GM21367 (cell line): ENCODE measurements around the gene NEK11.

Source experiments
- ATAC-seq: cut with Tn5 transposase; IDR thresholded peaks from one replicate; pipeline ENCODE4 v1.9.1; 2021; ENCODE audit not compliant: unreplicated experiment

The NEK11 gene

DNA sequence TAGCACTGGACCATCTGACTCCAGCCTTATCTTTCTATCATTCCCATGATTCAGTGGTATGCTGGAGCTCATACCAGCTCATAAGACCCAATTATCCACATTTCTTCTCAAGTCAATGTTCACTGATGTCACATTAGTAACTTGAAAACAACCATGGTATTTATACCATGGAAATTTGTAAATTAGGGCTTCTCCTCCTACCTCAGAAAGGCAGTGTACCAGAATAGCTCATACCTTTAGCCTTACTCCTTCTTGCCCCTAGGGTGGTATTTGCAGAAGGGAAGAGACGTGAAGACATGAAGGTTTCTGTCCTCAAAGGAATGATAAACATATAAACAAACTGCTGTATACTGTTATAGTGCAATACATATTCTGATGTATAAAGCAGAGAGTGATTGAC is 114.2 kb downstream of the NEK11 start:
- ATAC-seq: no peak

DNA sequence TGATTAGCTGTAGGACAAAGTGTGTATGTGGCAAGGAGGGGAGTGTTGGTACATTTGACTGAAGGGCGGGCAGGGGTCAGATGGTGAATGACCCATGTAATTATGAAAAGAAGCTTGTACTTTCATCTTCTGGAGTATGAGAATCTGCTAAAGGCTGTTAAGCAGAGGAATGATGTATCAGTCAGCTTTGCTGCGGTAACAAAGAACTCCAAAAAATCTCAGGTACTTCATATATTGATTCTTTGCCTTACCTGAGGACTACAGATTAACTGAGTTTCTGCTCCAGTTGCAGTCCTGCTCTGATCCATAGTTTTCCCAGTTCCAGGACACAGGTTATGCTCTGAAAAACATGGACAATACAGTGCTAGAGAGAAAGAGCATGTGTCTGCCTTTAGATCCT is 115.1 kb downstream of the NEK11 start:
- ATAC-seq: no peak

DNA sequence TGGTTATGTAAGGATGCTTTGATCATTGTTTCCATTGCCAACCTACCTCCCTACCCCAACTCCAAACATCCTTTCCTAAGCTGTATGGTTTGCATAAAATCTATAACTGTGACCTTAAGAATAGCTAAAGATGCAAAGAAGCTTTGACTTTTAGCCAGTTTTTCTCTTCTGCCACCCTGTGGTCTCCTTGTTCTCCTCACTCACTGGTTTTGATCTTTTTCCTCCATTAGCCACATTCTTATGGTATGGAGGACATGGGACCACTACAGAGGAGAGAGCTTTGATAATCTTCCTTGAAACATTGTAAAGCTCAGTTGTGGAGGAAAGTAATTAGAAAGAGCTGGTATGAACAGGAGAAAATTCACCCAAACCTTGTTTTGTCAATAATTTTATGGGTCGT is 115.9 kb downstream of the NEK11 start:
- ATAC-seq: no peak

DNA sequence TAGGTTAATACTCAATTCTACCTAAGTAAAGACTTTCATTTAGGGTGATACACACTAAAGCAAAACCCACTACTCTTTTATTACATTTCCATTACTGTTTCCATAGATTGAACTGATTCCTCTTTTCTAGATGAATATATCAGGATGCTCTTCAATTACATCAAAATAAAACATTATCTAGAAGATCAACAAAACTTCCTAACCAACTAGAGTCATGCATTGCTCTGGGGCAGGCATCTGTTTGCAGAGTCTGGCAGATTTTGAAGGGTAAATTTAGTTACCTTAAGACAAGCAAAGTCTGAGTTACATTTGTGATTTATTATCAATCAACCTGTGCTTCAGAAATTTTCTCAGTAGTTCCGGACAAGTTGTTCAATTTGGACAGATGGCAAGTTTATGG is 117.1 kb downstream of the NEK11 start:
- ATAC-seq: no peak

DNA sequence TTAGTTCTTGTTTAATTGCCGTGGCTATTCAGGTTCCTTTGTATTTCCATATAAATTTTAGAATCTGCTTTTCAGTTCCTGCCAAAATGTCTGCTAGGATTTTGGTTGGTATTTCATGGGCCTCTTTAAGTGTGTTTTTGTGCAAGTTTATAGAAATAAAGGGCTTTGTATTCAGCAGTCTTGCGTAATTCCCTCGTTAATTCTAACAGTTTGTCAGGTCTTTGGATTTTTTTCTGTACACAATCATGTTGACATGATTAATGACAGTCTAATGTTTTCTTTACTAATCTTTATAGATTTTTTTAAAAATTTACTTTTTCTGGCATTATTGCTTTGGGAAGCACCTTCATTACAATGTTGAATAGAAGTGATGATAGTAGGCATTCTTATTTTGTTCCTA is 120.9 kb downstream of the NEK11 start:
- ATAC-seq: no peak

DNA sequence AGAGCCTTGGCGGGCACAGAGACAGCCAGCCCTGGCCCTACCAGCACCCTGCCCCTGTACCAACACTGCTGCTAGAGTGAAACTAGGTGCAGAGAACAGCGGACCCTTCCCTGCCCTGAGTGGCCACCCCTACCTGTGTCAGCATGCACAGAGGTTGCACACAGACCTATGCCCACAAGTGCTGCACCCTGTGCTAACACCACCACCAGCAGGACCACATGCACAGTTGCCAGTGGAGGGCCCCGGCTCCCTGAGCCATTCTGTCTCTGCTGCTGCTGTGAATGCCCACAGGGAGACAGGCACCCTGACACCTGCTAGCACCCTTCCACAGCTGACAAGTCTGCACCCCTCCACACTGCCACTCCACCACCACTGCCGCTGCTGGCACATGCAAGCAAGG is 131.8 kb downstream of the NEK11 start:
- ATAC-seq: no peak

DNA sequence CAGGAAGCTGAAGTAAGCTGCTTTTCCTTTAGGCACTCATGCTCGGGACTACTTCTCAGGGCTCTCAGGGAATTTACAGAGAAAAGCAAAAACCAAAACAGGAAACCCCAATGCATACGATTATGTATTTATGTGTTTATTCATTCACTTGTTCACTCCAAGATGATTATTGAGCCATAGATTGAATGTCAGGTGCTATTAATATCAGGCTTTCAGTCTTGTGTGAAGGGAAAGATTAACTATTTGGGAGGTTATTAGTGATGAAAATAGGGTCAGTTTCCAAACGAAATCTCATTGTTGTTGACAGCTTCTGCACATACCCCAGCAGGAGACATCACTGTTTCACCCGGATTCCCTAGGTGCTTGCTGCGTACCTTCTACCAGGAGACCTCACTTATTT is 135.8 kb downstream of the NEK11 start:
- no peak for ATAC-seq

DNA sequence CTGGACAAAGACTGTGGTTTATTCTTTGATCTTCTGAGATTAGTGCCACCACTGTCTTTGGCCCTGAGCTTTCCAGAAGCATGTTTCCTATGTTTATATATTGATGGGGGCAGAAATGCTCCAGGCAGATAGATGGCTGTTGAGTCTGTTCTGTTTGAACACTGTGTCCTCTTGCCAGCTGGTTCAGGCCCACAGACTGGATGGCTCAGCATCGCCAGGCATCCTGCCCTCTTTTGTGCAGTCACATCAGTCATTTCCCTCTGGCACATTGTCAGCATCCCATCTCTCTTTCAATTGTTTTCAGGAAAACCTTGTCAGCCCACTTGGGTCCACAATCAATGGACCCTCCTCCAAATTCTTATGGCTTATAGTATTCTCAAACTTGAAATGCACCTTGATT is 141.2 kb downstream of the NEK11 start:
- ATAC-seq: no peak

DNA sequence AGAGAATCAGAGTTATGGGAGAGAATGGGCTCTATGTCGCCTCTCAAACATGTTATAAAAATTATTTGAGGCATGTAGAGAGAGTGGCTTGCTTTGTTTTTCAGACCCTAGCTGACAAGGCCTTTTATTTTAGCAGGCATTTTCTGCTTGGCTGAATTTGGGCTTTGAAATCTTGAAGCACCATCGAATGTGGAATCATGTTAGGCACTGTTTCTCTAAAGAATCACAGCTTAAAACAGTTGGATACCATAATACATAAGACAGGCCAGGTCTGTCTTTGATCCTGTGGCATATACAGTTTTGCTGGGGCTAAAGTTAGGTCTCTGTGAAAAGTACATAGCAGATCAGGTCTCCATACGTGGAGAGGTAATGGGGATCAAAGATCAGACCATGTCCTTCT is 142.7 kb downstream of the NEK11 start:
- no peak for ATAC-seq

DNA sequence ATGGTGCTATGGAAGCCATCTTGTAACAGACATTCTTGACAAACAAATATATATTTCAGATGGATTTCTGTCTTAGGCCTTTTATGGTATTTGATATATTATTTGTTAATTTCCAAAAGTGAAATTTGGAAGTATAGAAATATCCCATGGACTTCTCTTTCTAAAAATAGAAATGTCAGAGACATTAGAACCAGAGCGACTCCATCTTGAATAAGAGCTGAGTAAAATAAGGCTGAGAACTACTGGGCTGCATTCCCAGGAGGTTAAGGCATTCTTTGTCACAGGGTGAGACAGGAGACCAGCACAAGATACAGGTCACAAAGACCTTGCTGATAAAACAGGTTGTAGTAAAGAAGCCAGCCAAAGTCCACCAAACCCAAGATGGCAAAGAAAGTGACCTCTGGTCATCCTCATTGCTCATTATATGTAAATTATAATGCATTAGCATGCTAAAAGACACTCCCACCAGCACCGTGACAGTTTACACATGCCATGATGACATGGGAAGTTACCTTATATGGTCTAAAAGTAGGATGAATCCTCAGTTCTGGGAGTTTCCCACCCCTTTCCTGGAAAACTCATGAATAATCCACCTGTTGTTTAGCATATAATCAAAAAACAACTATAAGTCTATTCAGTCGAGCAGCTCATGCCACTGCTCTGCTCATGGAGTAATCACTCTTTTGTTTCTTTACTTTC is 146.0 kb downstream of the NEK11 start:
- ATAC-seq: no peak

DNA sequence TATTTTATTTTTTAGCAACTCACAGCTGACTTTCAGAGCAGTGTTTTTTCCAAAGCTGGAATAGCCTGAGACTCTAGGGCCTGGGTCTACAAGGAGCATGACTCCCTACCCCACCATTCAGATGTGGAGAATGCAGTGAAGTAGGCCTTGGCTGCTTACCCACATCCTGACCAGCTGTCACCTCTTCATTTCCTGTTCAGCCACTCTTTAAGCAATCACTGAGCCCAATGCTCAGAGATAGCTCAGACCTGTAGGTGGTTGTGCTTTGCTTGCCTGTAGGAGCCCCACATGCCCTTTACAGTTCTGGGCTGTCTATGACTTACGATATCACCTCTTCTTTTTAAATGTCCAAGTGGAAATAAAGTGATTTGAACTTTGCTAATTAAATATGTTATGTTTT is 148.1 kb downstream of the NEK11 start:
- peak; percentile 98 for ATAC-seq

DNA sequence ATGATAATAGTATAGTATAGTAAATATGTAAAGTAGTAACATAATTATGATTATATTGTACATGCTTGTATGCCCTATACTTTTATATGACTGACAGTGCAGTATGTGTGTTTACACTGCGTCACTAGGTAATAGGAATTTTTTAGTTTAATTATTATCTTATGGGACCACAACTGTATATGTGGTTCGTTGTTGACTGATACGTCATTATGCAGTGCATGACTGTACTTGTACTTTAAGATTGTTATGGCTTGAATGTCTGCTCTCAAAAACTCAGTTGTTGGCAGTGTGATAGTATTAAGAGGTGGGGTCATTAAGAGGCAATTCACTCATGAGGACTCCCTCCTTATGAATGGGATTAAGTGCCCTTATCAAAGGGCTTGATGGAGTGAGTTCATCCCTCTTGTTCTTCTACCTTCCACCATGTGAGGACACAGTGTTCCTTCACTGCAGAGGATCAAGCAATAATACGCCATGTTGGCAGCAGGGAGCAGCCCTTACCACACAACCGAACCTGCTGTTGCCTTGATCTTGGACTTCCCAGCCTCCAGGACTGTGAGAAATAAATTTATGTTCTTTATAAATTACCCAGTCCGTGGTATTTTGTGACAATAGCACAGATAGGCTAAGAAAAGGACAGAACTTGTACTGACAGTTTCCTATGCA is 152.2 kb downstream of the NEK11 start:
- ATAC-seq: no peak

DNA sequence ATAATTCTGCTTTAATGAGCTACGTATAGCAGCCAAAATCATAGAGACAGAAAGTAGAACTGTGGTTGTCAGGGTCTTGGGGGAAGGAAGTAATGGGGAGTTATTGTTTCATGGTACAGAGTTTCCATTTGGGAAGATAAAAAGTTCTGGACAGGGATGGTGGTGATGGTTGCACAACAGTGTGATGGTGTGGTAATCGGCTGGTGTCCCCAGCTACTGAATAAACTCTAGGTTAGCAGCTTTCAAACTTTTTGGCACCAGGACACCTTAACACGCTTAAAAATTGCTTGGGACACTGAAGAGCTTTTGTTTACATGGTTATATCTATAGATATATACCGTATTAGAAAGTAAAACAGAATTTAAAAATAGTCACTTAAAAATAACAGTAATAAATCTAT is 166.0 kb downstream of the NEK11 start:
- ATAC-seq: no peak

DNA sequence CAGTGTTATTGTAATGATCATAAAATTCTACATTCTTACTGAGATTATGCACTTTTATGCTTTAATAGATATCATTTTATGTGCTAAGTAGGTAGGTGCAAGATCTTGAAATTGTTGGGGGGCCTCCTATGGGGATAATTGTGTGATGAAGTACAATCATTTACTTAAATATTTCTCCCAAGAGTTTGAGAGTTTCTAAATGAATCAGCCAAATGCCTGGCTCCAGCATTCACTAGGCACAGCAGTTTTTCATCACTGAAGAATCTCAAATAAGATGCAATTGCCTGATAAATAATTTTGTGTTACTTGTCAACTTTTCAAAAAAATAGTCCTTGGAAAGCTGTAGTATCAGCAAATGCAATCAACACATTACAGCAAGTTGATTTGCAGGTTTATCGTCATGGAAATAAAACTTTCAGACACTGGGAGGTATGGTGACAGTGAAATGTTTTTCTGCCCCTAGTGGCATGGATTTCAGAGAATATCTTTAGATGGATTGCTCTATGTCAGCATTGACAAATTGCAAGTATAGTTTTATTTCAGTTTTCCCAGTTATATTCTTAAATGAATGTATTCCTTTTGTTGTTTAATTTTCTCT is 167.1 kb downstream of the NEK11 start:
- ATAC-seq: no peak

DNA sequence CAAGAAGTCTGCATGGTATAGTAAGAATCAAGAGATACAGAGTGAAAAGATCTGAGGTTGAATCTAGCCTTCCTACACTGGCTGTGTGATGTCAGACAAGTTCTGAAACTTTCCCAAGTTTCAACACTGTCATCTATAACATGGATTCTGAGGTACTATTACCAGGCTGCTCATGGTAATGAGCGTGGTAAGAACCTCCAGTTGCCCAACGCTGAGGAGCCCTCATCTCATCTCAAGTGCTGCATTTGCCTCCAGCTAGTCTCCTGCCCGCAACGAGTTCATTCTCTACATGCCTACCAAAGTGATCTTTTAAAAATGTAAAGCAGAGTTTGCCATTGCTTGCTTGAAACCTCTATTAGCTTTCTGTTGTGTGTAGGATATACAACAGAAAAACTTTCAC is 168.1 kb downstream of the NEK11 start:
- no peak for ATAC-seq

DNA sequence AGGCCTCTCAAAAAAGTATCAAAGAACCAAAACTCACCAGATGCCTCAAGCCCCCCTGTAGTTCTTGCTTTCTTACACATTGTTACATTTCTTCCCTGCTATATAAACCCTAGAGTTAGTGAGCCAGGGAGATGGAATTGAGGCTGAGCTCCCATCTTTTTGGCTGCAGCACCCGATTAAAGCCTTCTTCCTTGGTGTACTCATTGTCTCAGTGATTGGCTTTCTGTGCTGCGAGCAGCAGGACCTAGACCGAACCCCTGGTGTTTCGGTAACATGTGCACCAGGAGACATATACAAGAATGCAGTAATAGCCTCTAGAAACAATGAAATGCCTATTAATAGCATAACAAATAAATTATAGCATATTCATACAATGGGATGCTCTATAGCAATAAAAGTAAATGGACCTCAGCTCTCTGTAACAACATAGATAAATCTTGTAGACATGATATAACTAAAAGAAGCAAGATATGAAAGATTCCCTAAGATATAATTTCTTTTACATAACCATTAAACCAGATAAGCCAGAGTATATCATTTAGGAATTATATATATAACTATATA is 174.0 kb downstream of the NEK11 start:
- ATAC-seq: no peak

DNA sequence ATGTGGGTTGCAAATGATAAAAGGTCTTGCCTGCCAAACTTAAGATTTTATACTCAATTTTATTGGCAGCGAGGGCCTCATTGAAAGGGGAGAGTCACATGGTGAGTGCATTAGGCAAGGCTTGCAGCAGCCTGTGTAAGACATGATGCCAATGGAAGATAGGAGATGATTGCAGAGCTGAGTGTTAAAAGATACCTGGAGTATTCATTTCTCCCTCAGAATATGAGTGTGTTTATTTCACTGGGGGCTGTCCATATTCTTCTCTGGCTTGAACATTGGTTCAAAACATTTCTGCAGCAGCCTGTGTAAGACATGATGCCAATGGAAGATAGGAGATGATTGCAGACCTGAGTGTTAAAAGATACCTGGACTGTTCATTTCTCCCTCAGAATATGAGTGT is 189.7 kb downstream of the NEK11 start:
- ATAC-seq: no peak

DNA sequence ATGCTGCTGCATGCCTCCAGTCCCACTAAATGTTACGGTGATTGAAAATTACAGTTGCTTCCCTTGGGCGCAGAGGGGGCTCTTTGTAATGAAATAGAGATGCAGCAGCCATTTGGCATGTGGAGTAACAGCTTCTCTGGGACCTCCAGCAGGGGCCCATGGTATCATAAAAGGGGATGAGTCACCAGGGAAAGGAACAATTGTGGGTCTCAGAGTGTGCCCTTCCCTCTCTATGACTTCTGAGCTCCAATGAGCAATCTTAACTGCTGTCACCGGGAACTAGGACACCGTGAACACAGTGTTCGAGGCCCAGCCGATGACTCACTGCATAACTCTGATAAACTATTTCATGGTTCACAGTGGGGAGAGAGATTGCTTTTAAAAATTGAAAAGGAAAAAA is 190.1 kb downstream of the NEK11 start:
- ATAC-seq: no peak

DNA sequence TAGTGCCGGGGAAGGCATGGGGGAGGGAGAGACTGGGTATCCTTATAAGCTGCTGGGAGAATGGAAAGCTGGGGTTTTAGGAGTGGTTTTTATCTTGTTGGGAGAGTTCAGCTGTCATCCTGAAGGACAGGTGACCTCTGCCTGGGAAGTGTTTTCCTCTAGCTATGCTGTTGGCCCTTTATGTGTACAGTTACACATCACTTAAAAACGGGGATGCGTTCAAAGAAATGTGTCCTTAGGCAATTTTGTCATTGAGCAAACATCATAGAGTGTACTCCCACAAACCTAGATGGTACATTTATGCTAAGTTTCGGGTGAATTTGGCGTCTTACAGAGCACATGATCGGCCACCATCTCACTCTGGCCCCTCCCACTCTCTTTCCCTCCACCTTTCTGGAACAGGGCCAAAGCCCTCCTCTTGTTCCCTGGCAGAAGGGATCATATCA is 190.6 kb downstream of the NEK11 start:
- ATAC-seq: no peak

DNA sequence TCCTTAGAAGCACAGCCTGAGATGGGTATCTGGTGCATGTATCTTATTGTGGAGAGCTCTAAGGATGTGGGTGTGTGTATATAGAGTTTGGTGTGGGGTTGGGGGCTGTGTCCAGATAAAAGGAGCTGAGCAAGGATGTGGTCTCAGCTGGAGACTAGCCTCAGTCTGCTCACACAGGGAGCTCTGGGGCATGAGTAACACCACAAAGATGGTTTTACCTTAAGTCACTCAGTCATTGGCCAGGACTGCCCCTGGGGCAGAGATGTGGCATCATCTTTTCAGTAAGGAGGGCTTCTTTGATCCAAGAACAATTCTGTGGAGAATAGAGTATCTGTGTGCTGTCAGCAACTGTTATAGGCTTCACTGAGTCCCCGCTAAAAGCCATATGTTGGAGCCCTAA is 191.5 kb downstream of the NEK11 start:
- ATAC-seq: no peak

DNA sequence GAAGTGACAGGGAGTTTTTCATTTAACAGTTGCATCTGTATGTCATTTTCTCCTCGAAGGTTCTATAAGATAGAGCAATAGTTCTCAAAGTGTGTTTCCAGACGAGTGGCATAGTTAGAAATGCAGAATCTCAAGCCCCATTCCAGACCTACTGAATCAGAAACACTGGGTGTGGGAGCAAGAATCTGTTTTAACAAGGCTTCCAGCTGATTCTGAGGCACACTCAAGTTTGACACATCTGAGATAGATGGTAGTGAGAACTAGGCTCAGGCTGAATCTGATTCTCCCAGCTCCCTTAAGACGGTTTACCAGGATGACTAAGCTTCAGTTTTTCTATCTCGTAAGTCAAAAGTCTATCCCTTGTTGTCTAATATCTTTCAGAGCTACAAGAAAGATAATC is 195.1 kb downstream of the NEK11 start:
- ATAC-seq: no peak

DNA sequence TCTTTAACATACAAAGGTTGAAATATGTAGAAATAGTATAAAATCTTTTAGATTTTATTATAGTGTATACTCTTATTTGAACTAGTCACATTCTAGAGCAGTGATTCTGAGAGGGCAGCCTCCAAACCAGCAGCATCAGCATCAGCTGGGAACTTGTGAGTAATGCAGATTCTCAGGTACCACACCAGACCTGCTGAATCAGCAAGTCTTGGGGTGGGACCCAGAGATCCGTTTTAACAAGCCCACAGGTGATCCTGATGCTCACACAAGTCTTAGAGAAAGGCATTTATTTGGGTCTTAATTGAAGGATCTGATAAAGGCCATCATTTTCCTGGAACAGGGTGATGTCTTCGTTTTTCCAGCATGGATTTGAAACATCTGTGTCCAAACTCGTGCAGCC is 195.9 kb downstream of the NEK11 start:
- no peak for ATAC-seq
